ENCODE measurements around the gene SPIRE1. TPM values are rescaled to one million over a fixed set of nuclear protein-coding genes. Genes with fewer than 3 reads are reported as not detected.

Gene SPIRE1
- total and polyA plus RNA-seq, 7 donors: 15.5 to 82.3 (median 39.6) TPM

DNA sequence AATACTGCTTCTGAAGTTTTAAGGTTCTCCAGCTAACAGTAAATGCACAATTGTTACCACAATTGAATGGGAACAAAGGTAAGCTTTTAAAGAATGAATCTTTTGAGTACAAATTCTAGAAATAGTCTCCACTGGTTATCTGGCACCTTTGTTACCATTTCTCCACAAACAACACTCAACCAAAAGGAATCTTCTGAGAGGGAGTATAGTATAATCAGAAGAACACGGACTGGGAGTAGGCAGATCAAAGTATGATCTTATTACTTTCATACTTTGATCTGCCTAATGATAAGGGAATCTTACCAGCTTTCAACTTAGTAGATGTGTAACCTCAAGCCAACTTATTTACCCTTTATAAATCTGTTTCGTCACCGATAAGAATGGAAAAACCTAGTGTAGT, 43.3 kb upstream of the SPIRE1 start:
- Histone ChIP-seq H3K4me3 (peak overlapping the region; percentile 98), H3K36me3 (ENCODE audit: insufficient read depth in 1 of 2, low read depth in 1 of 2) (peaks cover 0 to 43% of the 10 kb centered on the region in 2 donors), H3K4me1 (peaks cover 28% of the 10 kb centered on the region), H3K27ac (peak overlapping the region; percentile 84), H3K9me3 (no peaks in the 10 kb centered on the region), H3K27me3 (ENCODE audit: insufficient read depth in 3 of 3, low read length in 2 of 3) (no peaks in the 10 kb centered on the region)
- intact Hi-C loops (cut with DNase I): no loop called here
- TF ChIP-seq, protein P1, sequence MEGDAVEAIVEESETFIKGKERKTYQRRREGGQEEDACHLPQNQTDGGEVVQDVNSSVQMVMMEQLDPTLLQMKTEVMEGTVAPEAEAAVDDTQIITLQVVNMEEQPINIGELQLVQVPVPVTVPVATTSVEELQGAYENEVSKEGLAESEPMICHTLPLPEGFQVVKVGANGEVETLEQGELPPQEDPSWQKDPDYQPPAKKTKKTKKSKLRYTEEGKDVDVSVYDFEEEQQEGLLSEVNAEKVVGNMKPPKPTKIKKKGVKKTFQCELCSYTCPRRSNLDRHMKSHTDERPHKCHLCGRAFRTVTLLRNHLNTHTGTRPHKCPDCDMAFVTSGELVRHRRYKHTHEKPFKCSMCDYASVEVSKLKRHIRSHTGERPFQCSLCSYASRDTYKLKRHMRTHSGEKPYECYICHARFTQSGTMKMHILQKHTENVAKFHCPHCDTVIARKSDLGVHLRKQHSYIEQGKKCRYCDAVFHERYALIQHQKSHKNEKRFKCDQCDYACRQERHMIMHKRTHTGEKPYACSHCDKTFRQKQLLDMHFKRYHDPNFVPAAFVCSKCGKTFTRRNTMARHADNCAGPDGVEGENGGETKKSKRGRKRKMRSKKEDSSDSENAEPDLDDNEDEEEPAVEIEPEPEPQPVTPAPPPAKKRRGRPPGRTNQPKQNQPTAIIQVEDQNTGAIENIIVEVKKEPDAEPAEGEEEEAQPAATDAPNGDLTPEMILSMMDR (IDR thresholded peaks at IDR 0.05): no peak
- ATAC-seq (no peak), DNase-seq (no peak)
- WGBS, 3 donors: 84 to 91% (median 85%) methylated on average over 3 of the region's 3 CpGs

DNA sequence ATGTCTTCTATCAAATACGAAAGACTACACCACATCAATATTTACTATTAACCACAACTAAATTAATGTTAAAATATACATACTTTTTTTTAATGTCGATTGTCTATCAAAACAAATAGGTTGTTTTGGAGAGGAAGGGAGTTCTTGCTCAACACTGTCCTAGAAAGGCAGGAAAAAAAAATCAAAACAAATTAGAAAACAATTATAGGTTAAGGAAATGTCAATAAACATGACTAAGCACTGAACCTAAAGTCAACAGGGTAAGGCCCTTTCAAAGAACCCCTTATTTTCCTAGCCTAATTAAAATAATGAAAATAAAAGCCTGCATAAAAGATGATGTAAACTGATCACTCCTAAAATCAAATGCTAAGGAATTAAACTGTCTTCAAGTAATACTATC, 41.8 kb upstream of the SPIRE1 start:
- peaks cover 23% of the 10 kb centered on the region for H3K4me1 ChIP-seq
- H3K4me3 ChIP-seq: no peak overlapping the region
- intact Hi-C loops (cut with DNase I): no loop called here
- no peak for DNase-seq
- no peak overlapping the region for H3K27ac ChIP-seq
- 90 to 93% (median 90%) methylated on average over 2 of the region's 2 CpGs for WGBS, 3 donors
- TF ChIP-seq, protein P1 (IDR thresholded peaks at IDR 0.05): no peak
- H3K36me3 ChIP-seq (ENCODE audit: insufficient read depth in 1 of 2, low read depth in 1 of 2): peaks cover 0 to 41% of the 10 kb centered on the region in 2 donors
- H3K9me3 ChIP-seq: no peaks in the 10 kb centered on the region
- no peaks in the 10 kb centered on the region for H3K27me3 ChIP-seq (ENCODE audit: insufficient read depth in 3 of 3, low read length in 2 of 3)
- ATAC-seq: no peak

DNA sequence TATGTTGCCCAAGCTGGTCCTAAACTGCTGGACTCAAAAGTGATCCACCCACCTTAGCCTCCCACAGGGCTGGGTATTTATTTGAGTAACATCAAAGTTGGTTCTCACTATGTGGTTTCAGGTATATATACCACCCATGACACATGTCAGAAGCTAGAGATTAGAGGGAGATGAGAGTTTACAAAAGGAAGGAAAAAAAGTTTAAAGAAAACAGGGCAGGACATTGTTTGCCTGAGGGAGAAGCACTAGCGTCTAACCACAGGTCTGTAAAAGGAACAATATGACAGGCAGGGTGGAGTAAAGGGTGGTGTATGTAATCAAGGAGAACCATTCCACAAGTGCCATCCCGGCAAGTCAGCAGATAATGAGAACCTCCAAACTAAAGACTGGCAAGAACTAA, 36.1 kb upstream of the SPIRE1 start:
- DNase-seq: no peak

DNA sequence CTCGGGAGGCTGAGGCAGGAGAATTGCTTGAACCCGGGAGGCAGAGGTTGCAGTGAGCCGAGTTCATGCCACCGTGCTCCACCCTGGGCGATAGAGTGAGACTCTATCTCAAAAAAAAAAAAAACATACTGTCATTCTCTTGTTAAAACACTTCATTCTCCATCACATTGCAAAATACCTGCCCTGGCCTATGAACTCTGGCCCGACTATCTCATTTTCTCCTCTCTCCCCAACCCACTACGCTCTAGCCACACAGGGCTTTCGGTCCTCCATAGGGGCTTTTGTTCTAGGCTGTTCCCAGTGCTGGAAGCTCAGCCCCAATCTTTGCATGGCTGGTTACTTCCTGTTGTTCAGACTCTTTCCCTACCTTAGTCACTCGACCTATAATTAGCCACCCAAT, 34.3 kb upstream of the SPIRE1 start:
- no peak overlapping the region for H3K27ac ChIP-seq
- WGBS, 3 donors: 85 to 96% (median 87%) methylated on average over 9 of the region's 9 CpGs
- no peak for ATAC-seq
- TF ChIP-seq, protein P1 (IDR thresholded peaks at IDR 0.05): no peak
- intact Hi-C loops (cut with DNase I): no loop called here
- H3K27me3 ChIP-seq (ENCODE audit: insufficient read depth in 3 of 3, low read length in 2 of 3): no peaks in the 10 kb centered on the region
- H3K4me3 ChIP-seq: no peak overlapping the region
- no peak for DNase-seq
- peaks cover 2 to 44% of the 10 kb centered on the region in 2 donors for H3K36me3 ChIP-seq (ENCODE audit: insufficient read depth in 1 of 2, low read depth in 1 of 2)
- H3K9me3 ChIP-seq: no peaks in the 10 kb centered on the region
- H3K4me1 ChIP-seq: no peaks in the 10 kb centered on the region

More for the DNA sequence above, 36.1 kb upstream of the SPIRE1 start:
- no peak for ATAC-seq
- Histone ChIP-seq H3K27me3 (ENCODE audit: insufficient read depth in 3 of 3, low read length in 2 of 3) (no peaks in the 10 kb centered on the region), H3K4me1 (no peaks in the 10 kb centered on the region), H3K9me3 (no peaks in the 10 kb centered on the region), H3K27ac (no peak overlapping the region), H3K4me3 (no peak overlapping the region), H3K36me3 (ENCODE audit: insufficient read depth in 1 of 2, low read depth in 1 of 2) (peaks cover 2 to 56% of the 10 kb centered on the region in 2 donors)
- intact Hi-C loops (cut with DNase I): no loop called here
- WGBS, 3 donors: 46 to 87% (median 86%) methylated on average over 2 of the region's 2 CpGs
- TF ChIP-seq, protein P1 (IDR thresholded peaks at IDR 0.05): no peak

DNA sequence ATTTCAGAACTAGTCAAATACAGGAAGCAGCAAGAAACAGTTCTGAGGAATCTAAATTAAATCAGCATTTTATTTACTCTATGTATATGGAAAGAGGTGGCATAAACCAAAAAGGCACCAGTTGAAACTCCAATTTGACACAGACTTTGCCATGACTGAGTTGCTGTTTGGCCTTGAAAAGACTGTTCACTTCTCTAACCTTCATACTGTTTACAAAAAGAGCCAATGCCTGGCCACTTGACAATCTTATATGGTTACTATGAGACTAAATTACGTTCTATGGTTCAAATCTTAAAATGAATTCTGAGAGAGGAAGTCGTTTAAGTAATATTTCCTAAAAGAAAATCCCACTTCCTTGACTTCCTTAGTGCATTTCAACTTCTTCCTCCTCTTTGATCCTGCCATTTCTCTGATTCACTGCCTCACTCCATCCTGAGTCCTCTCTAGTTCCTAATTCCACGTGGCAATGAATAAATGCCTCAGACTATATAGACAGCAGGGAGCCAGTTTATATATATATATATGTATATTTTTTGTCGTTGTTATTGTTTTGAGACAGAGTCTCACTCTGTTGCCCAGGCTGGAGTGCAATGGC, 31.4 kb upstream of the SPIRE1 start:
- Histone ChIP-seq H3K27ac (no peak overlapping the region), H3K4me1 (no peaks in the 10 kb centered on the region), H3K36me3 (ENCODE audit: insufficient read depth in 1 of 2, low read depth in 1 of 2) (peaks cover 4 to 54% of the 10 kb centered on the region in 2 donors), H3K9me3 (no peaks in the 10 kb centered on the region), H3K4me3 (no peak overlapping the region), H3K27me3 (ENCODE audit: insufficient read depth in 3 of 3, low read length in 2 of 3) (no peaks in the 10 kb centered on the region)
- no peak for ATAC-seq
- no peak for DNase-seq
- TF ChIP-seq, protein P1 (IDR thresholded peaks at IDR 0.05): no peak
- WGBS, 3 donors: 77 to 82% (median 79%) methylated on average over 4 of the region's 4 CpGs
- intact Hi-C loops (cut with DNase I): no loop called here
